BLaER1 treated with 17β-estradiol and CSF1 and Interleukin-3, amounts not matched to agents 10 nM and 100 nM (cell line): ENCODE results near the gene NBAS.

ENCODE experiments used
- H3K27ac ChIP-seq, 11 experiments: shearing (Covaris generic); formaldehyde crosslinking; 2 replicates each; pipeline ENCODE4 v1.8.1; 2022
- H3K27me3 ChIP-seq, 11 experiments: shearing (Covaris generic); formaldehyde crosslinking; 2 replicates each; pipeline ENCODE4 v1.8.1; 2022
- H3K36me3 ChIP-seq, 11 experiments: shearing (Covaris generic); formaldehyde crosslinking; 2 replicates each; pipeline ENCODE4 v1.8.1; 2022
- H3K4me1 ChIP-seq, 10 experiments: shearing (Covaris generic); formaldehyde crosslinking; 2 replicates each; pipeline ENCODE4 v1.8.1; 2022
- H3K4me2 ChIP-seq, 11 experiments: shearing (Covaris generic); formaldehyde crosslinking; 2 replicates each; pipeline ENCODE4 v1.8.1; 2022
- H3K4me3 ChIP-seq, 10 experiments: shearing (Covaris generic); formaldehyde crosslinking; 2 replicates each; pipeline ENCODE4 v1.8.1; 2022
- H3K9ac ChIP-seq, 11 experiments: shearing (Covaris generic); formaldehyde crosslinking; 2 replicates each; pipeline ENCODE4 v1.8.1; 2022
- H3K9me3 ChIP-seq, 11 experiments: shearing (Covaris generic); formaldehyde crosslinking; replicated peaks in 1 of 11; 2 replicates each; pipeline ENCODE4 v1.8.1; 2022
- H4K20me1 ChIP-seq, 11 experiments: shearing (Covaris generic); formaldehyde crosslinking; 2 replicates each; pipeline ENCODE4 v1.8.1; 2022
- Cebpa-rat ChIP-seq, 11 experiments: shearing (Covaris generic); IDR thresholded peaks; 2 replicates each; pipeline ENCODE4 v1.8.1; 2022

The NBAS gene

GRCh38 chr2:15306706-15307105 lies 254.4 kb downstream of the NBAS start:
- Histone ChIP-seq H3K9me3 (peaks cover 0 to 13% (median 9%) of the 10 kb centered on the region in 11 experiments; a peak in 8 of 22 replicates), H4K20me1 (no peaks in the 10 kb centered on the region), H3K27me3 (no peaks in the 10 kb centered on the region), H3K4me2 (no peak overlapping the region), H3K4me1 (peaks cover 11 to 25% (median 13%) of the 10 kb centered on the region in 10 experiments), H3K27ac (no peak overlapping the region), H3K4me3 (no peak overlapping the region), H3K36me3 (peaks cover 28 to 84% (median 51%) of the 10 kb centered on the region in 11 experiments), H3K9ac (no peak overlapping the region)
- TF ChIP-seq Cebpa-rat (IDR thresholded peaks at IDR 0.05) = no peak

GRCh38 chr2:15303874-15304273 lies 257.3 kb downstream of the NBAS start:
- Histone ChIP-seq H3K4me3 (no peak overlapping the region), H3K9me3 (peaks cover 0 to 13% (median 9%) of the 10 kb centered on the region in 11 experiments; a peak in 8 of 22 replicates), H3K36me3 (peaks cover 28 to 80% (median 59%) of the 10 kb centered on the region in 11 experiments), H3K27me3 (no peaks in the 10 kb centered on the region), H4K20me1 (no peaks in the 10 kb centered on the region), H3K4me2 (peak overlapping the region in 1 of 11 experiments; percentile 15; a peak in 2 of 22 replicates), H3K27ac (no peak overlapping the region), H3K9ac (no peak overlapping the region), H3K4me1 (peaks cover 0 to 24% (median 8%) of the 10 kb centered on the region in 10 experiments; a peak in 12 of 20 replicates)
- TF ChIP-seq Cebpa-rat (IDR thresholded peaks at IDR 0.05) = no peak

- H3K27ac ChIP-seq = no peak overlapping the region
- H3K4me1 ChIP-seq = peaks cover 0 to 24% (median 8%) of the 10 kb centered on the region in 10 experiments; a peak in 12 of 20 replicates
- H3K27me3 ChIP-seq = no peaks in the 10 kb centered on the region
- peaks cover 0 to 13% (median 9%) of the 10 kb centered on the region in 11 experiments; a peak in 8 of 22 replicates for H3K9me3 ChIP-seq
- no peaks in the 10 kb centered on the region for H4K20me1 ChIP-seq
- H3K4me2 ChIP-seq = no peak overlapping the region
- no peak overlapping the region for H3K9ac ChIP-seq
- TF ChIP-seq Cebpa-rat (IDR thresholded peaks at IDR 0.05) = no peak
- no peak overlapping the region for H3K4me3 ChIP-seq
- peaks cover 27 to 83% (median 56%) of the 10 kb centered on the region in 11 experiments for H3K36me3 ChIP-seq
Measured at GRCh38 chr2:15302154-15302553, 259.0 kb downstream of the NBAS start.

GRCh38 chr2:15300624-15301573 lies 260.2 kb downstream of the NBAS start:
- H3K9me3 ChIP-seq = peaks cover 0 to 13% (median 9%) of the 10 kb centered on the region in 11 experiments; a peak in 8 of 22 replicates

GRCh38 chr2:15299904-15300520 lies 261.1 kb downstream of the NBAS start:
- Histone ChIP-seq H3K4me1 (peaks cover 0 to 24% (median 8%) of the 10 kb centered on the region in 10 experiments; a peak in 12 of 20 replicates), H3K27me3 (no peaks in the 10 kb centered on the region), H3K4me2 (0 out of 22 replicates have a peak overlapping the region, but pooled peaks of 1 of the 11 experiments have one; percentile 54), H3K36me3 (peaks cover 15 to 83% (median 53%) of the 10 kb centered on the region in 11 experiments; a peak in 21 of 22 replicates), H3K27ac (no peak overlapping the region), H4K20me1 (no peaks in the 10 kb centered on the region), H3K9ac (no peak overlapping the region), H3K9me3 (peaks cover 0 to 7% (median 1%) of the 10 kb centered on the region in 11 experiments; a peak in 6 of 22 replicates), H3K4me3 (no peak overlapping the region)
- TF ChIP-seq Cebpa-rat (IDR thresholded peaks at IDR 0.05) = no peak

More at GRCh38 chr2:15300624-15301573, 260.2 kb downstream of the NBAS start:
- no peaks in the 10 kb centered on the region for H3K27me3 ChIP-seq
- H3K9ac ChIP-seq = no peak overlapping the region
- H3K27ac ChIP-seq = no peak overlapping the region
- H3K4me3 ChIP-seq = no peak overlapping the region
- no peaks in the 10 kb centered on the region for H4K20me1 ChIP-seq
- H3K36me3 ChIP-seq = peaks cover 24 to 83% (median 60%) of the 10 kb centered on the region in 11 experiments; a peak in 21 of 22 replicates
- peak overlapping the region in 6 of 11 experiments; percentile 7 to 54 (median 16); a peak in 5 of 22 replicates for H3K4me2 ChIP-seq
- H3K4me1 ChIP-seq = peaks cover 0 to 24% (median 8%) of the 10 kb centered on the region in 10 experiments; a peak in 12 of 20 replicates
- TF ChIP-seq Cebpa-rat (IDR thresholded peaks at IDR 0.05) = no peak

- H3K4me2 ChIP-seq = no peak overlapping the region
- TF ChIP-seq Cebpa-rat (IDR thresholded peaks at IDR 0.05) = no peak
- H3K36me3 ChIP-seq = peaks cover 15 to 84% (median 45%) of the 10 kb centered on the region in 11 experiments; a peak in 21 of 22 replicates
- no peaks in the 10 kb centered on the region for H4K20me1 ChIP-seq
- H3K27ac ChIP-seq = no peak overlapping the region
- H3K9ac ChIP-seq = no peak overlapping the region
- no peaks in the 10 kb centered on the region for H3K9me3 ChIP-seq
- H3K4me1 ChIP-seq = peaks cover 0 to 16% (median 8%) of the 10 kb centered on the region in 10 experiments; a peak in 12 of 20 replicates
- H3K27me3 ChIP-seq = no peaks in the 10 kb centered on the region
- no peak overlapping the region for H3K4me3 ChIP-seq
Measured at GRCh38 chr2:15298770-15299169, 262.4 kb downstream of the NBAS start.

GRCh38 chr2:15293262-15293937 lies 267.7 kb downstream of the NBAS start:
- TF ChIP-seq Cebpa-rat (IDR thresholded peaks at IDR 0.05) = no peak
- H4K20me1 ChIP-seq = no peaks in the 10 kb centered on the region
- H3K4me3 ChIP-seq = no peak overlapping the region
- H3K27ac ChIP-seq = no peak overlapping the region
- no peaks in the 10 kb centered on the region for H3K4me1 ChIP-seq
- no peaks in the 10 kb centered on the region for H3K27me3 ChIP-seq
- H3K9me3 ChIP-seq = no peaks in the 10 kb centered on the region
- peaks cover 12 to 93% (median 54%) of the 10 kb centered on the region in 11 experiments for H3K36me3 ChIP-seq
- H3K9ac ChIP-seq = no peak overlapping the region
- no peak overlapping the region for H3K4me2 ChIP-seq

GRCh38 chr2:15287447-15288184 lies 273.5 kb downstream of the NBAS start:
- Histone ChIP-seq H3K4me3 (no peak overlapping the region), H4K20me1 (no peaks in the 10 kb centered on the region), H3K27me3 (no peaks in the 10 kb centered on the region), H3K27ac (no peak overlapping the region), H3K4me2 (no peak overlapping the region), H3K9me3 (no peaks in the 10 kb centered on the region), H3K36me3 (peaks cover 33 to 99% (median 77%) of the 10 kb centered on the region in 11 experiments), H3K4me1 (no peaks in the 10 kb centered on the region; a peak in 1 of 20 replicates), H3K9ac (no peak overlapping the region)
- no peak for TF ChIP-seq Cebpa-rat (IDR thresholded peaks at IDR 0.05)
